GM18505 (cell line): ENCODE results near the gene TMEM126A.
"Not testable (repeated sequence)": the region's sequence is repeated elsewhere in the genome, so short reads cannot be mapped to it uniquely, and the experiment has no call there.

Source experiments
- ATAC-seq: cut with Tn5 transposase; IDR thresholded peaks from one replicate; pipeline ENCODE4 v1.9.1; 2021; ENCODE audit not compliant: unreplicated experiment
- POLR2A ChIP-seq: IDR thresholded peaks from 4 replicates; pipeline ENCODE4 v1.6.1; 2011; ENCODE audit warnings: borderline replicate concordance; ENCODE audit not compliant: insufficient read depth, insufficient read length; ENCODE audit errors: extremely low read depth

TMEM126A gene

DNA sequence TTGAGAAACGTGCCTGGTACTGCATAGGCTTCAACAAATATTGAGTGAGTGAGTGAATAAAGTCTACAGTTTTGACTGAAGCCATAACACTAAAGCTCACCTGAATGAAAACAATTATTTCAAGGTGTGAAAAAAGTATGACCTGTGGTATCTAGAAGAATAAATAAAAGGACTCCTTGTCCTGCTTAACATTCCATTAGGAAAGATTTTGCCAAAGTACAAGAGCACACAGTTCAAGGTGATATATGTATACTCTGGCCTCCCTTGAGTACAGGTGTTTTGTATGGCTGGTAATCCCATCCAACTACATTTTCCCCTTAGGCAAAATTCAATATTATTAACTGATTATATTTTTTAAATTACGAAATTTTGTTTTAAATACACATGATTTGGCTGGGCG lies 18.9 kb downstream of the TMEM126A start:
- no peak for ATAC-seq
- no peak for TF ChIP-seq POLR2A

DNA sequence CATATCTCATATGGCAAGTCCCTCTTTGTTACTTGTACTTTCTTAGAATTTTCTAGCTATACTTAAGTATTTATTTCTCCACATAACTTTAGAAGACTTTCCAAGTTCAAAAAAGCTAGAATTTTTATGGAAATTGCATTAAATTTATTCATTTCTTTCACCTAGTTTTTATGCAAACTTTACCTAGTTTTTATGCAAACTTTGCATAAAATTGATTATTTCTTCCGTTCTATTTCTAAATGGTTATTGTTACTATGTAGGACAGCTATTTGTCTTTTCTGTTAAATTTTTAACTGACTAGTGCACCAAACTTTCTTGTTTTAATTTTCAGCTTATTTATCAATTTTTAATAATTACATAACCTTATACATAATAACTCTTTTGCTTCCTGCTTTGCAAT lies 20.4 kb downstream of the TMEM126A start:
- no peak for ATAC-seq
- no peak for TF ChIP-seq POLR2A

DNA sequence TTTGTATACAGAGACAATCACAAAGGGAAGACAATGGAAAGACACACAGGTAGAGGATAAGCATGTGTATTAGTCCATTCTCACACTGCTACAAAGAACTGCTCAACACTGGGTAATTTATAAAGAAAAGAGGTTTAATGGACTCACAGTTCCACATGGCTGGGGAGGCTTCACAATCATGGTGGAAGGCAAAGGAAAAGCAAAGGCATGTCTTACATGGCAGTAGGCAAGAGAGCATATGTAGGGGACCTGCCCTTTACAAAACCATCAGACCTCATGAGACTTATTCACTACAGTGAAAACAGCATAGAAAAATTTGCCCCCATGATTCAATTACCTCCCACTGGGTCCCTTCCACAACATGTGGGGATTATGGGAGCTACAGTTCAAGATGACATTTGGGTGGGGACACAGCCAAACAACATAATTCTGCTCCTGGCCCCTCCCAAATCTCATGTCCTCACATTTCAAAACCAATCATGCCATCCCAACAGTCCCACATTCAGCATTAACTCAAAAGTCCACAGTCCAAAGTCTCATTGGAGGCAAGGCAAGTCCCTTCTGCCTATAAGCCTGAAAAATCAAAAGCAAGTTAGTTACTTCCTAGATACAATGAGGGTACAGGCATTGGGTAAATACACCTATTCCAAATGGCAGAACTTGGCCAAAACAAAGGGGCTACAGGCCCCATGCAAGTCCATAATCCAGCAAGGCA lies 23.3 kb downstream of the TMEM126A start:
- ATAC-seq: not testable (repeated sequence)

DNA sequence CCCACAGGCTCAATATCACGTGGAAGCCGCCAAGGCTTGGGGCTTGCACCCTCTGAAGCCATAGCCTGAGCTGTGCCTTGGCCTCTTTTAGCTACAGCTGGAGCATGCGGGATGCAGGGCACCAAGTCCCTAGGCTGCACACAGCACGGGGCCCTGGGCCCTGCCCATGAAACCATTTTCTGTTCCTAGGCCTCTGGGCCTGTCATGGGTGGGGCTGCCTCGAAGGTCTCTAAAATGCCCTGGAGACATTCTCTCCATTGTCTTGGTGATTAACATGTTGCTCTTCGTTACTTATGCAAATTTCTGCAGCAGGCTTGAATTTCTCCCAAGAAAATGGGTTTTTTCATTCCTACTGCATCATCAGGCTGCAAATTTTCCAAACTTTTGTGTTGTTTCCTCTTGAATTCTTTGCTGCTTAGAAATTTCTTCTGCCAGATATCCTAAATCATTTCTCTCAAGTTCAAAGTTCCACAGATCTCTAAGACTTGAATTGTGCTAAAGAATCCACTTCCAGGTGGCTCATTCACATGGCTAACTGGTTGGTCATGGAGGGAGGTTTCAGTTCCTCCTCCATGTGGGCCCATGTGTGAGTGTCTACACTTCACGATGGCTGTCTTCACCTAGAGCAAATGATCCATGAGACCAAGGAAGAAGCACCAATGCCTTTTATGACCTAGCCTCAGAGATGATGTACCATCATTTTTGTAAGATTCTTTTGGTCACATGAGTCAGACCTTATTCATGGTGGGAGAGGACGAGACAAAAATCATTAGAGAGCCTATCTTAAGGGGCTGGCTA lies 24.5 kb downstream of the TMEM126A start:
- no peak for TF ChIP-seq POLR2A
- no peak for ATAC-seq

DNA sequence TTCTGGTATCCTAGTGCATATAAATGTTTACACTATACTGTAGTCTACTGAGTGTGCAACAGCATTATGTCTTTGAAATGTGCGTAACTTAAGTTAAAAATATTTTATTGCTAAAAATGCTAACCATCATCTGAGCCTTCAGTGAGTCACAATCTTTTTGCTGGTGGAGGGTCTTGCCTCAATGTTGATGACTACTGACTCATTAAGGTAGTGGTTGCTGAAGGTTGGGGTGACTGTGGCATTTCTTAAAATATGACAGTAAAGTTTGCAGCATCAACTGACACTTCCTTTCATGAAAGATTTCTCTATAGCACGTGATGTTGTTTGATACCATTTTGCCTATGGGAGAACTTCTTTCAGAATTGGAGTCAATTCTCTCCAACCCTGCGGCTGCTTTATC lies 25.6 kb downstream of the TMEM126A start:
- no peak for ATAC-seq

DNA sequence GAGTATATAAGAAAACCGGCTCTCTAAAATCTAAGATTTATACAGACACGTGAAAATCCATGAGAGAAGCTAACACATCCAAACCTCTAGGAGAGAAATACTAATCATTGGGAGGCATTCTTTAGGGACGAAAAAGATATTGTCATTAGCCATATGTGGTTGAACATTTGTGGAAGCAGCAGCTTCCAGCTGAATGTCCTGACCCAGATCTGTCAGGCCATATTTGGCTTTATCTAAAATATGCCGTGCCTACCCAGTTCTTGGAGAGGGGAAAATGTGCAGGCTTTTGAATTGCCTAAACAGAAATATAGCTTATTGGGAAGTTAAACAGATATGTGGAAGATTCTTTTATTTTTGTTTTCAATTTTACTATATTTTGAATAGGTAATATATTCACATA lies 31.8 kb downstream of the TMEM126A start:
- no peak for ATAC-seq
- no peak for TF ChIP-seq POLR2A

More for the DNA sequence above, 25.6 kb downstream of the TMEM126A start:
- TF ChIP-seq POLR2A: no peak

DNA sequence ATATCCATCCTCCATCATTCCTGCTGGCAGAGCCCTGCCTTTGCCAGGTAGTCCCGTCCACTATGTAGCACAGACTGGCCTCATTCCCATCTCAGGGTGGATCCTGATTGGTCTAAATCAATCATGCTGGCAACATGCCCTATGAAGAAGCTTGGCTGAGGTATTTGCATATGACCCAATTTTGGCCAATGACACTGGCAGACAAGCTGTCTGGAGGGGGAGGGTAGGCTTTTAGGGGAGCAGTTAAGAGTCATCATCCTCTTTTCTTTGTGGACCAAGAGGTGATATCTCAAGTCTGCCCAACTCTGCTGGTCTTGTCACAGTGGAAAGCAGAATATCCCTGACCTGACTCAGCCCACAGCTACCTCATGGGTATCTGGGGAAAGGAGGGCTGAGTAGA lies 33.1 kb downstream of the TMEM126A start:
- no peak for TF ChIP-seq POLR2A
- ATAC-seq: no peak

DNA sequence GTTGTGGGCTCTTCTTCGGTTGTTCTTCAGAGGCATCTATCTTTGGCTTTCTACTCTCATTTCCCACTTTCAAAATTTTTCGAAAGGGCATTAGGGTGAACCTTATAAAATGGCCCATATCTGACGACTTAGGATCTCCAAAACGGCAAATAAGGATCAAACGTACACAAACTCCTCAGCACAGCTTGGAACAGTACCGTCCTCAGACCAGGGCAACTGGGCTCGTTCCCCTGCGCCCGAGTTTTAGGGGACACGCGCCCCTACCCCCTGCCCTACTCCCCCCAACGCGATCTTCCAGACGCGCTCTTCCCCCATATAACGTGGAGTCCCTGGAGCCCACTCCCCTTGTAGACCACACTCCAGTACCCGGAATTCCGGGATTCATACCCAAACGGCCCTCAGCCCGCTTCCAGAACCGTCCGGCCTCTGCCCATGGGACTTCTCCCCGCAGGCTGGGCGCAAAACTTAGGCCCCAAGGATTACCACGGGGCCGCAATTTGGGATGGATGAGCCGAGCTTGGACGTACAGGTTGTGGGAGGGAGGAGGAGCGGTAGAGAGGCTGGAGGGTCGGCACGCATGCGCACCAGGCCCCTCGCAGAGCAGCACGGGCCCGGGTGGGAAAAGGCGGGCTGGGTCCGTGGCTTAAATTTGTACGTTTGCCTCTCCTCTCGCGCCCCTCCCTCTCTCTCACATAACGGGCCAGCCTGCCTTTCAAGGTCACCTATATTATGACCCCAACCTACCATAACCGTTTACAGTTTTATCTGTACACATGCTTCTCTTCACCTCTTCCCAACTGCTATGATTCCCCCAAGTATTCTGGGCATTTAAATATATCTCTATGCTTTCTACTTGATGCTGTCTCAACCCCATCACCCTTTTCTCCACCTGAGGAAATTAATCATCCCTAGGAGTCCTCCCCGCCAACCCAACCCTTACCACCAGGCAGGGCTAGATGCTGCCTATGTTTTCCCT lies 34.9 kb downstream of the TMEM126A start:
- ATAC-seq: peak; percentile 92
- TF ChIP-seq POLR2A: peak; percentile 60

DNA sequence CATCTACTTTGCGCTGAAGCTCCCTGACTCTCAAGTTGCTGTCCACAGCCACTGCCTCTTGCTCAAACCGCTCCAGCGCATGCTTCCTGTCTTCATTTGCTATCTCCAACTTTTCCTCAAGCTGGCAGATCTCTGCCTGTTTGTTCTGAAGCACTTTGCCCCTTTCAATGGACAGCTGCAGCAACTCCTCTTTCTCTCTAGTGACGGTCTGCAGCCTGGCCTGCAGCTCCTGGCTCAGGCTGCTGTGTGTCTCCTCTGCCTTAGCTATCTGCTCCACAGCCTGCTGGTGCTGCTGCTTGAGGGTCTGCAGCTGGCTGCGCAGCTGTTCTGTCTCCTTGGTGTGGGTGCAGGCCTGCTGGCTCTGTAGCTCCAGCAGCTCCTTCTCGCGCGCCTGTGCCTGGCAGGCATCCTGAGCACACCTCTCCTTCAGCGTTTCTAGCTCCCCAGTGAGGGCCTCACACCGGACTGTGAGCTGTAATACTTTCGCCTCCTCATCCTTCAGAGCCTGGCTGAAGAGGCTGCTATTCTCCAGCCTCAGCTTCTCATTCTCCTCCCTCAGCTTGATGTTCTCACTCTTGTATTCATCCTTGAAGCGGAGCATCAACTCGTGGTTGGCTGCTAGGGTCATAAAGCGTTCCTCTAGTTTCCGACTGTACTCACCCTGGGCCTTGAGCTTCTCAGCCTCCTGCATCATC lies 37.5 kb downstream of the TMEM126A start:
- TF ChIP-seq POLR2A: no peak
- no peak for ATAC-seq

DNA sequence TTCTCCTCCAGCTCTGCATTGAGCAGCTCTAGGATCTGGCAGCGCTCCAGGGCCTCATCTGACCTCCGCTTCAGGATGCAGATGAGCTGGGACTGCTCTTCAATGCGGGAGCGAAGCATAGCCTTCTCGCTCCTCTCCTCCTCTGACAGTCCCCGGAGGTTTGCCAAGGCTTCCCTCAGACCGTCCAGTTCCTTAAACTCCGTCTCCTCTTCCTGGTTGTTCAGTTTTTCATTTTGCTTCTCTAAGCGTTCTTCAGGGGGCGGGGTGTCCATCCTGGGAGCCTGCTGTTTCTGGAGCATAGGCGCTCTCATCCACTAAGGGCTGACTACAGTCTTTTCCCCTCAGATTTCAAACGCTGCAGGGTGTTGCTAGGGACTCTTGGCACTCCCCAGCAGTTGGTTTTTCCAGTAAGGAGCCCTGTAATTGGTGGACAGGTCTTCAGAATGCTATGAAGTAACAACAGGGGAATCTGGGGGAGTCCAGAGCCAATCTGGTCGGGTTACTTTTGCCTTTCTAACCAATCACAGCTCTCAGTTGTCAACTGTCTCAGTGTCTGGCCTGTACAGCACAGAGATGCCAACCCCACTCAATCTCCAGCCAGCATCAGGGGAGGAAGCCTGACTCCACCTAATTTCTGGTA lies 38.2 kb downstream of the TMEM126A start, which contains the start of gene CCDC89:
TSS of gene CCDC89 (minus strand) at position 376 of the 640 bp plus-strand sequence. CDS start at position 311, 65 bp downstream.
- no peak for TF ChIP-seq POLR2A
- ATAC-seq: no peak

DNA sequence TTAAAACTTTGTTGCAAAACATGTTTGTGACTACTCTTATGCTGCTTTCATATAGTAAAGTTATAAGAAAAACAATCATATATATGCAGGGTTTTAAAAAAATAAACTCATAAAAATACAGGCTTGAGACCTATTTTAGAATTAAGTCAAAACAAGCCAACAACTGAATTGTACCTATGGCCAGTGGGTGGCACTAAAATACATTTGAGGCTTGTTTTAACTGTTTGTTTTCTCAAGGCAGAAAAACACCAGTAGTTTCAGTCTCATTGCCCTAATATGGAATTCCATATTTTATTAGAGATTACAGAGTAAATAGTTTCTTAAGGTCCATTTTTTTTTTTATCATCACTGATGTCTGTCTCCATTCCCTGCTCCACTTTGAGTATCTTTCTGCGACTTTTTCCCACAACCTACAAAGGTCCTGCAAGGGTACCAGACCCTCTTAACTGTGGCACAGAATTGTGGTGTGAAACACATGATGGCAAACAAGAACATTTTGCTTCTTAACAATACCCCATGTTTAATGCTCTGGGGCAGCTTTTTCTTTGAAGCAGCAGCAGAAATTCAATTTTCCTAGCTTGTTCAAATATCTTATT lies 46.7 kb downstream of the TMEM126A start:
- no peak for TF ChIP-seq POLR2A
- no peak for ATAC-seq

DNA sequence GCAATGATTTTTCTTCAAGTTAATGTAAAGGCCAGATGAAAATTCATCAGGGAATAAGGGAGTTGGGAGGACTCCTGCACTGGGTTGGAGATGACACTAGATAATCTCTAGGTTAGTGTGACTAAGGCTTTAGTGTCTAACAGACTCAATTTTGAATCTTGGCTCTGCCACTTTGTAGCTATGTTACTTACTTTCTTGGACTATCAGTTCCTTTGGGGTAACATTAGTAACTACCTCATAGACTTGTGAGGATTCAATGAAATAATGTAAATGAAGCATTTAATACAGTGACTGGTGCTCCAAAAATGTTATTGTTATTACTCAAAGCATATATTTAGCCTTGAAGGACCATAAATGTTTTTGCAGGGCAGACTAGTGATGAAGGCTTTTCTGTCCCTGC lies 47.8 kb downstream of the TMEM126A start:
- no peak for ATAC-seq
- no peak for TF ChIP-seq POLR2A

DNA sequence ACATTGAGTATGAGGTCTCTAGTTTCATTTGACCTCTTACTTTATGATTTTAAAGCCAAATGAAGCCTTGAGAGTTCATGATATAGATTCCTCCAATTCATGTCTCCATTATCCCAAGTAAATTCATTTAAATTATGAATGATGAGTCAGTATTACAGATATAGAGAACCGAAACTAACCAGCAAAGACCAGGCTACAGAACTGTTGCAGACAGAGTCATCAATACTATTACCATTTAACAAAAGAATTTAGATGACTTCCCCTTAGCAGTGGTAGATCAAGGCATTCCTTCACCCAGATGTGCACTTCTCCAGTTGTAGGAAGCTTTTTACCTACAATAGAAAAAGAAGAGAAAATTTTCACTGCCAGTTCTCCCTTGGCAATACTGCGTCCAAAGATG lies 50.0 kb downstream of the TMEM126A start:
- ATAC-seq: no peak
- no peak for TF ChIP-seq POLR2A
